ENCODE results near the gene TMEM140.

DNA sequence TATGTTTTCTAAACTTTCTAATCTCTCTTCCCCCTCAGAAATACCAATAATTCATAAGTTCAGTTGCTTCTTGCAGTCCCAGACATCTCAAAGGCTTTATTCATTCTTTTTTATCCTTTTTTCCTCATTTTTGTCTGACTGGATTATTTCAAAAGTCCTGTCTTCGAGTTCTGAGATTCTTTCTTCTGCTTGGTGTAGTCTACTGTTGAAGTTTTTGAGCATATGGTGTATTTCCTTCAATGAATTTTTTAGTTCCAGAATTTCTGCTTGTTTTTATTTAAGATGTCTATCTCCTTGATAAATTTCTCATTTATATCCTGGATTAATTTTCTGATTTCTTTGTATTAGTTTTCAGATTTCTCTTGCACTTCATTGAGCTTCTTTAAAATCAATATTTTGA, 8.4 kb downstream of the TMEM140 start:
- TF ChIP-seq ZFX (IDR thresholded peaks at IDR 0.05), result no peak
- TF ChIP-seq, protein P1, sequence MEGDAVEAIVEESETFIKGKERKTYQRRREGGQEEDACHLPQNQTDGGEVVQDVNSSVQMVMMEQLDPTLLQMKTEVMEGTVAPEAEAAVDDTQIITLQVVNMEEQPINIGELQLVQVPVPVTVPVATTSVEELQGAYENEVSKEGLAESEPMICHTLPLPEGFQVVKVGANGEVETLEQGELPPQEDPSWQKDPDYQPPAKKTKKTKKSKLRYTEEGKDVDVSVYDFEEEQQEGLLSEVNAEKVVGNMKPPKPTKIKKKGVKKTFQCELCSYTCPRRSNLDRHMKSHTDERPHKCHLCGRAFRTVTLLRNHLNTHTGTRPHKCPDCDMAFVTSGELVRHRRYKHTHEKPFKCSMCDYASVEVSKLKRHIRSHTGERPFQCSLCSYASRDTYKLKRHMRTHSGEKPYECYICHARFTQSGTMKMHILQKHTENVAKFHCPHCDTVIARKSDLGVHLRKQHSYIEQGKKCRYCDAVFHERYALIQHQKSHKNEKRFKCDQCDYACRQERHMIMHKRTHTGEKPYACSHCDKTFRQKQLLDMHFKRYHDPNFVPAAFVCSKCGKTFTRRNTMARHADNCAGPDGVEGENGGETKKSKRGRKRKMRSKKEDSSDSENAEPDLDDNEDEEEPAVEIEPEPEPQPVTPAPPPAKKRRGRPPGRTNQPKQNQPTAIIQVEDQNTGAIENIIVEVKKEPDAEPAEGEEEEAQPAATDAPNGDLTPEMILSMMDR (conservative IDR thresholded peaks at IDR 0.05), result no peak

All from C4-2B (cell line).